SU-DHL-6 (cell line): ENCODE results near the gene GPR107.

Source experiments
- EZH2phosphoT487 ChIP-seq: fragments of 200-600 bp; sonication (generic), shearing (Covaris generic); conservative IDR thresholded peaks from 2 replicates; pipeline ENCODE4 v1.6.1; 2018; ENCODE audit warnings: mild to moderate bottlenecking, antibody characterized with exemption, low read length, moderate library complexity, mixed read lengths
- TF ChIP-seq, protein P1 (sequence below): fragments of 200-600 bp; sonication (generic); IDR thresholded peaks from one replicate; pipeline ENCODE4 v1.5.1; 2017; ENCODE audit warnings: antibody characterized with exemption, mild to moderate bottlenecking, low read length, moderate library complexity; ENCODE audit not compliant: insufficient read depth, poor library complexity, severe bottlenecking

DNA sequence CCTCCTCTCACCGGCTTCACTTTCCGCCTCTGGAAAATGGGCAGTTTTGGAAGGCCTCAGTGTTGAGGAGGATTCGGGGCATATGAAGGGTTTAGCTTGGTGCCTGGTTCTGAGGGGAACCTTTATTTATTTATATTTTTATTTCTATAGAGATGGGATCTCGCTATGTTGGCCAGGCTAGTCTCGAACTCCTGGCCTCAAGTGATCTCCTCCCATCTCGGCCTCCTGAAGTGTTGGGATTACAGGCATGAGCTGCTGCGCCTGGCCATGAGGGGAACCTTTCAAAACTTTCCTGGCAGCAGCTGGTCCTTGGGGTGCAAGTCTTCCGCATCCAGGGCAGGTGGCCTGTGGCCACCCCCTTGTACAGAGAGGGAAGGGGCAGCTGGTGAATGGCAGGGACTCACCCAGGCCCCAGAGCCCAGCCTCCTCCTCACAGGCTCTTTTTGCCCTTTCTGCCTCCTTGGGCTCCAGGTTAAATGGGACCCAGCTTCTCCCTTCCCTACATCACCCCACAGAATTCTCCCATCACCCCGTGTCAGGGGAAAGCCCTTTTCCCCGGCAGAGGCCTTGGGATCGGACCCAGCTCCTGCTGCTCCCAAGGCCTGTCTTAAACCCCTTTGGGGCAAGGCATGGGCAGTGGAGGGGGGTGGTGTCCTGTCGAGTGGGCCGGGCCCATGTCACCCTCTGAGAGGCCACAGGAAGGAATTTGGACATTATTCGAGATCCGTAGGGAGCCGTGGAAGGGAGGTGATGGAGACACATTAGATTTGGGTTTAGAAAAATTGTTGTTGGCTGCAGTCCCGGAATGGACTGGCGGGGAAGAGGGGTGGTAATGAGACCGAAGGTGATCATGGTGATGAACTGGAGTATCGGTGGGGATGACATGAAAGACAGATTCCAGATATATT is 124.4 kb downstream of the GPR107 start:
- no peak for TF ChIP-seq EZH2phosphoT487
- TF ChIP-seq, protein P1, sequence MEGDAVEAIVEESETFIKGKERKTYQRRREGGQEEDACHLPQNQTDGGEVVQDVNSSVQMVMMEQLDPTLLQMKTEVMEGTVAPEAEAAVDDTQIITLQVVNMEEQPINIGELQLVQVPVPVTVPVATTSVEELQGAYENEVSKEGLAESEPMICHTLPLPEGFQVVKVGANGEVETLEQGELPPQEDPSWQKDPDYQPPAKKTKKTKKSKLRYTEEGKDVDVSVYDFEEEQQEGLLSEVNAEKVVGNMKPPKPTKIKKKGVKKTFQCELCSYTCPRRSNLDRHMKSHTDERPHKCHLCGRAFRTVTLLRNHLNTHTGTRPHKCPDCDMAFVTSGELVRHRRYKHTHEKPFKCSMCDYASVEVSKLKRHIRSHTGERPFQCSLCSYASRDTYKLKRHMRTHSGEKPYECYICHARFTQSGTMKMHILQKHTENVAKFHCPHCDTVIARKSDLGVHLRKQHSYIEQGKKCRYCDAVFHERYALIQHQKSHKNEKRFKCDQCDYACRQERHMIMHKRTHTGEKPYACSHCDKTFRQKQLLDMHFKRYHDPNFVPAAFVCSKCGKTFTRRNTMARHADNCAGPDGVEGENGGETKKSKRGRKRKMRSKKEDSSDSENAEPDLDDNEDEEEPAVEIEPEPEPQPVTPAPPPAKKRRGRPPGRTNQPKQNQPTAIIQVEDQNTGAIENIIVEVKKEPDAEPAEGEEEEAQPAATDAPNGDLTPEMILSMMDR: no peak
